GM21526 (cell line): ENCODE data around the gene PARVB.

Experiments
- ATAC-seq: cut with Tn5 transposase; IDR thresholded peaks from one replicate; pipeline ENCODE4 v1.9.1; 2021; ENCODE audit warnings: moderate library complexity; ENCODE audit not compliant: unreplicated experiment, low FRiP score

Gene PARVB

GRCh38 chr22:44179196-44179988 lies 155.3 kb downstream of the PARVB start:
- ATAC-seq = no peak

- no peak for ATAC-seq
Measured at GRCh38 chr22:44179989-44180705, 156.0 kb downstream of the PARVB start.

DNA sequence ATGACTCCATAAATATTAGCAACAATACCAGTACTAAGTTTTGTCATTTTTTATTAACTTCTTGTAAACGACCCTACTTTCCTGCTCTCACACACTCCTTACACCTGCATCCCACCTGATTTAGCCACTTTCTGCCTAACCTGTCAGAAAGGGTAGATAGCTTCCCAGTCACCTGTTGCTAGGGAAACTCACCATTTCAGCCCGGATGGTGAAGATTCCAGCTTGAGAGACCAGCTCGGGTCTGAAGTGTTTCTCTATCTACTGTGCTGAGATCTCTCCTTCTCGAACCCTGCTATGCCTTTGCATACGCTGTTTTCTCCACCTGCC lies 156.6 kb downstream of the PARVB start, which contains the start of gene PARVG:
Gene PARVG, plus strand, starts transcription at position 220 of the 327 bp plus-strand sequence. CDS start 2,405 bp downstream, outside the sequence.
- ATAC-seq = no peak

DNA sequence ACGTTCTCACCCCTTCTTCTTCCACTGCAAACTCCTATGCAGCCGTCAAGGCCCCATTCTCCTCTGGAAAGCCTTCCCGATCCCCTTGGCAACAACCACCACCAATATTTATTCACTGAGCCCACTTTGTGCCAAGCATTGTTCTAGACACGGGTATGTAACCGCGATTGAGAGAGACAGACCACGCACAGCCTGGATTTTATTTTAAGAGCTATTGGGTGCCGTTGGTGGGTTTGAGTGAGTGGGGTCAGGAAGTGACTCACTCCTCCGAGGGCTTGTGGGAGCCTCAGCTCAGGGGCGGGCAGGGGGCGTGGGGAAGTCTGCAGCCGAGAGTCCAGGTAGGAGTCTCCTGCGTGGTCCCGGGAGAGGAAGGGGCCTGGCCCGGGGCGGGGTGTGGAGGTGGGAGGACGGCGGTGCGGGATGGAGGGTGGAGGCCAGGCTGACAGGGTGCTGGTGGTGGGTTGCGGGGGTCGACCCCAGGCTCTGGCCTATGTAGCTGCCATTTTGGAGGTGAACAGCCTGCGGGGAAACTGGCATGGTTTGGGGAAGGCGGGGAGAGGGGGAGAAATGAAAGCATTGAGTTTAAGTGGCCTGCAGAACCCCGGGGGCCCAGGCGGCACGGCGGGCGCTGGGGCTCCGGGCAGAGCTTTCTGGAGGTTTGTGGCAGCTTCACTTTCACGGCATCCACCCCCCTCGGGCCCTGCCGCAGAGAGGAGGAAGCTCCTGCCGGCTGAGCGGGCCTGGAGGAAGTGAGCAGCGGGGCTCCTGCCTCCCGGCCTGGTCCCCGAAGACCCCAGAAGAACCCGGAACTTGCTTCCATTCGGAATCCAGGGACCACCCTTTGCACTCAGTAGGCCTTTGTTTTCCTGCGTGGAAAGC lies 157.2 kb downstream of the PARVB start:
- no peak for ATAC-seq

DNA sequence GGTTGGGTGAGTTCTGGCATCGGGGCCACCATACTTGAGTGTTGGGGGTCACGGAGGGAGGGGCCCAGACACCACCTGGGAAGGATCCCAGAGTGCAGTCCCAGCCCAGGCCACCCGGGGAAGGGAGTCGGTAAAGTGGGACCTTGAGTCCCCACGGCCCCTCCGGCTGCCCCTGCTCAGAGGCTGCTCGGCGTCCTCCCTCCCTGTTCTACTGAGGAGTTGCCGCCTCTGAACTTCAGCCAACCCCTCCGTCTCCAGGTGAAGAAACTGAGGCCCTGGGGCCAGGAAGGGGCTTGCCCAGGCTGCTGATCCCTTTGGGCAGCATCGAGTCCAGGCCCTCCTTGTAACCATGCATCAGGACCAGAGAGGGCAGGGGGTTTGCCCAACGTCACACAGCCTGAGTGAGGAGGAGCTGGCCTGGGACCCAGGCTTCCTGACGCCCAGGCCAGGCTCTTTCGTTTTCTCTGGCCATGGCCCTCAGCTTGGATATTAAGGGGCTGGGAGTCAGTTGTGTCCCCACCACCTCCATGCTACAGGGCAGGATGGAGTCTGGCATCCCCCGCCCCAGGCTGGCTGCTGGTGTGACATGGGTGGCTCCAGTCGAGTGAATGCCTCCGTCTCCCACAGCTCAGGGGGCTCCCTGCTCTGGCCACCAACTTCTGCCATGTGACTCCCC lies 157.9 kb downstream of the PARVB start:
- no peak for ATAC-seq

- ATAC-seq = no peak
Measured at GRCh38 chr22:44182588-44183286, 158.6 kb downstream of the PARVB start.

DNA sequence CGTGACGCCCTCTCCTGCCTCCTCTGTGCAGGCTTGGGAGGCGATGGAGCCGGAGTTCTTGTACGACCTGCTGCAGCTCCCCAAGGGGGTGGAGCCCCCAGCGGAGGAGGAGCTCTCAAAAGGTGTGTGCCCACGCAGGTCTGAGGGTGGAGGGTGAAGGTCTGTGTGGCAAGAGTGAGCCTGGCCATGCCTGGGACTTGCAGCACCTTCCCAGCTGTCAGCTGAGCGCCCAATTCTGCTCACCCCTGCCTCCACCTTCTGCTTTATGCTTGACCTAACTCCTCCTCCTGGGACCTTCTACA lies 159.1 kb downstream of the PARVB start:
- no peak for ATAC-seq

- ATAC-seq = no peak
Measured at GRCh38 chr22:44184006-44184405, 159.9 kb downstream of the PARVB start.

- no peak for ATAC-seq
Measured at GRCh38 chr22:44185237-44186120, 161.4 kb downstream of the PARVB start.

DNA sequence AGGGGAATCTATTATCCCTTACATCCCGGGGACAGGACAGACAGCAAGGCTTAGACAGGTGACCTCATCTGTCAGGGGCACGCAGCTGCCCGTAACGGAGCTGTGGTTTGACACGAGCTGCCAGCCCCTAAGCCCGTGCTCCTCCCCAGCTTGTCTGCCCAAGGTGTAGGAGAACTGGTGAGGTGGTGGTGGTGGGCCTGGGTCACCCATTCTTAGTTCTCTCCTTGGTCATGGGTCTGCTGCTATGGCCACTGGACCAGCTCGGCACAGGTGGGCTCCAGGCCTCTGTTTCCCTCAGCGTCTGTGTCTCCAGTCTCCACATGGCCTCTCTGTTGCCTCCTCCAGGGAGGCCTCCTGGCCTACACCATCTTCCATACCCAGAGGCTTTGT lies 162.0 kb downstream of the PARVB start:
- ATAC-seq = no peak

GRCh38 chr22:44186737-44187136 lies 162.6 kb downstream of the PARVB start:
- ATAC-seq = no peak

DNA sequence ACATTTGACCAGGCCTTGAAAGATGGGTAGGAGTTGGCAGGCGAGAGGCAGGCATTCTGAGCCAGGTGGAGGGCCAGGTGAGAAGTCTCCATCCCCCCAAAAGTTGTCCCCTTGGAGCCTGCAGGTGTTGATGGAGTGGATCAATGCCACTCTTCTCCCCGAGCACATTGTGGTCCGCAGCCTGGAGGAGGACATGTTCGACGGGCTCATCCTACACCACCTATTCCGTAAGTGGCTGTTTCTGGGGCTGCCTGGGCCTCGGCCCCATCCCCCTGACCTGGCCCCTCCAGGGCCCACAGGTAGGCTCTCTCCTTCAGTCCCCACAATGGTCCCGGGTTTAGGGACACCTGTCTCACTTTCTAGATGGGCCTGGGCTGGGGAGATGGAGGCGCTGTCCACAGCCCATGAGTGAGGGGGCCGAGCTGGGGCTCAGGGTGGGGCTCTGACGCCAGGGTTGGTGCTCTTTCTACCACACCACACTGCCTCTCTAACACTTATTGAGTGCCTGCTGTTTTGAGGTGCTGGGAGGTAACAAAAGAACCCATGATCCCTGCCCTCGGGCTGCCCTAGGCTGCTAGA lies 163.6 kb downstream of the PARVB start:
- no peak for ATAC-seq

- no peak for ATAC-seq
Measured at GRCh38 chr22:44188316-44188715, 164.2 kb downstream of the PARVB start.

DNA sequence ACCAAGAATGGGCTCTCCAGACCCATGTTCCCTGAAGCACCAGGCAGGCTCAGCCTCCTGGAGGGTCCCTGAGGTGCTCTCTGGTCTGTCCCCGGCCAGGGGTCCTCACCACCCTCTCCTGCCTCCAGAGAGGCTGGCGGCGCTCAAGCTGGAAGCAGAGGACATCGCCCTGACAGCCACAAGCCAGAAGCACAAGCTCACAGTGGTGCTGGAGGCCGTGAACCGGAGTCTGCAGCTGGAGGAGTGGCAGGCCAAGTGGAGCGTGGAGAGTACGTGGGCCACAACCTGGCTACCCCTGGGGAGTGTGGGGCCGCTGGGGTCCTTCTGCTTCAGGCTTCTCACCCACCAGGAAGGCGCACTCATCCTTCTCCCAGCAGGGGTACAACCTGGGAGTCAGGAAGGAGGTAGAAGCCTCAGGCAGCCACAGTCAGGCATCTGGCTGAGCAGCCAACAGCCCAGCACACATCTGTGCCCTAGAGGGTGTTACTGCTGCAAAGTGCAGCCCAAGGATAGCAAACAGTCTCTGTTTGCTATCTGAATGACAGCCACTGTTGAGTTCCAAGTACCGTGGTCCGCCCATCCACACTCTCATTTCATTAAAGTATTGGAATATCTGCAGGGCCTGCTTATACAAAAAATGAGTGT lies 165.0 kb downstream of the PARVB start:
- ATAC-seq = no peak

- ATAC-seq = no peak
Measured at GRCh38 chr22:44190381-44190976, 166.4 kb downstream of the PARVB start.

DNA sequence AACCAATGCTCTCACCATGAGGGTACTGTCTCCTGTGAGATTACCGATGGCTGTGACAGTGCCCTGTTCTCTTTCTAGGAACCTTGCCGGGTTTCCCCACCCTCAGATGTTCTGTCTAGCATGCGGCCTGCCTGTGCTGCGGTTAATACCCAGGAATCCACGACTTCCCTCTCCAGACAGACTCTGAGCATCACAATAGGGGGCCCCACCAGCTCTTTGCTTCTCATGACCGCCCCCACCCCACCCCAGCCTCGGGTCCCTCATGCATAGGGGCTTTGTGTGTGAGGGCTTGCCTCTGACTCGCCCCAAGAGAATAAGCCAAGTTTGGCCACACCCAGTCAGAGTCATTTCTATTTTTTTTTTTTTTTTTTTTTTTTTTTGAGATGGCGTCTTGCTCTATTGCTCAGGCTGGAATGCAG lies 166.9 kb downstream of the PARVB start:
- no peak for ATAC-seq

GRCh38 chr22:44192098-44192815 lies 168.2 kb downstream of the PARVB start:
- no peak for ATAC-seq
